HG03460 (cell line): ENCODE data around the gene ZDHHC24.
"Not testable (repeated sequence)": the region's sequence is repeated elsewhere in the genome, so short reads cannot be mapped to it uniquely, and the experiment has no call there.

ENCODE experiments used
- ATAC-seq: cut with Tn5 transposase; IDR thresholded peaks from one replicate; pipeline ENCODE4 v1.9.1; 2021; ENCODE audit not compliant: unreplicated experiment

Gene ZDHHC24

GRCh38 chr11:66546966-66547661 is 1.3 kb upstream of the ZDHHC24 start:
- ATAC-seq = no peak

- ATAC-seq = peak; percentile 6
Measured at GRCh38 chr11:66546368-66546965, 619 bp upstream of the ZDHHC24 start, which contains the start of gene ACTN3. Gene ACTN3 (plus strand): TSS chr11:66546903. CDS start chr11:66546938, 35 bp downstream.

GRCh38 chr11:66544952-66545351 is 896 bp downstream of the ZDHHC24 start:
- not testable (repeated sequence) for ATAC-seq

- no peak for ATAC-seq
Measured at GRCh38 chr11:66543263-66544107, 2.4 kb downstream of the ZDHHC24 start.

- no peak for ATAC-seq
Measured at GRCh38 chr11:66542362-66542761, 3.5 kb downstream of the ZDHHC24 start.

- no peak for ATAC-seq
Measured at GRCh38 chr11:66541892-66542291, 4.0 kb downstream of the ZDHHC24 start.

GRCh38 chr11:66540598-66540997 is 5.2 kb downstream of the ZDHHC24 start:
- ATAC-seq = not testable (repeated sequence)

GRCh38 chr11:66539870-66540213 is 6.0 kb downstream of the ZDHHC24 start:
- no peak for ATAC-seq

GRCh38 chr11:66539170-66539869 is 6.5 kb downstream of the ZDHHC24 start:
- ATAC-seq = no peak

- no peak for ATAC-seq
Measured at GRCh38 chr11:66532784-66533183, 13.1 kb downstream of the ZDHHC24 start.

GRCh38 chr11:66531841-66532240 is 14.0 kb downstream of the ZDHHC24 start:
- no peak for ATAC-seq

GRCh38 chr11:66530927-66531709 is 14.7 kb downstream of the ZDHHC24 start:
- no peak for ATAC-seq

- ATAC-seq = no peak
Measured at GRCh38 chr11:66529655-66530054, 16.2 kb downstream of the ZDHHC24 start.

GRCh38 chr11:66529069-66529468 is 16.8 kb downstream of the ZDHHC24 start:
- ATAC-seq = no peak

GRCh38 chr11:66524304-66525040 is 21.4 kb downstream of the ZDHHC24 start:
- no peak for ATAC-seq

GRCh38 chr11:66523611-66524010 is 22.2 kb downstream of the ZDHHC24 start:
- ATAC-seq = no peak

GRCh38 chr11:66510990-66511339 is 34.9 kb downstream of the ZDHHC24 start:
- no peak for ATAC-seq

- peak; percentile 84 for ATAC-seq
Measured at GRCh38 chr11:66510271-66510989, 35.4 kb downstream of the ZDHHC24 start, which contains the start of gene BBS1. Gene BBS1 (plus strand): TSS chr11:66510635. CDS start chr11:66510660, 25 bp downstream.

- no peak for ATAC-seq
Measured at GRCh38 chr11:66509131-66509561, 36.7 kb downstream of the ZDHHC24 start.
